Transverse colon (tissue), 4 donors: ENCODE measurements around the gene GALNT9. TPM values are rescaled to one million over a fixed set of nuclear protein-coding genes. Genes with fewer than 3 reads are reported as not detected.

Source experiments
- DNase-seq: peaks from one replicate; pipeline ENCODE4 v3.0.0-alpha.2; 2019
- H3K27ac ChIP-seq, 4 donors: fragments of 200-600 bp; sonication (generic); 2 replicates each; pipeline ENCODE4 v1.5.1; 2016 to 2018; ENCODE audit warnings: inconsistent platforms in 4 of 4
- H3K27me3 ChIP-seq: fragments of 200-600 bp; sonication (generic); 2 replicates; pipeline ENCODE4 v1.5.1; 2017; ENCODE audit warnings: inconsistent platforms
- H3K36me3 ChIP-seq, 4 donors: fragments of 200-600 bp; sonication (generic); 2 replicates each; pipeline ENCODE4 v1.5.1; 2017 to 2019; ENCODE audit warnings: inconsistent platforms in 4 of 4
- H3K4me1 ChIP-seq, 4 donors: fragments of 200-600 bp; sonication (generic); 2 replicates each; pipeline ENCODE4 v1.5.1; 2017 to 2020; ENCODE audit warnings: inconsistent platforms in 4 of 4
- H3K4me3 ChIP-seq, 4 donors: fragments of 200-600 bp; sonication (generic); 1 replicate in 1 of 4; 2 replicates in 3 of 4; pipeline versions ENCODE4 v1.5.1 to v1.6.1; 2017 to 2019; ENCODE audit warnings: inconsistent platforms in 4 of 4
- H3K9me3 ChIP-seq, 2 donors: fragments of 200-600 bp; sonication (generic); 2 replicates each; pipeline ENCODE4 v1.5.1; 2017 to 2019; ENCODE audit warnings: inconsistent platforms in 2 of 2
- CTCF ChIP-seq, 5 experiments: fragments of 200-600 bp in 3 of 5; fragments of 450-650 bp in 2 of 5; sonication (generic) in 3 of 5; IDR thresholded peaks; 1 replicate in 2 of 5; 2 replicates in 3 of 5; pipeline ENCODE4 v1.5.1; 2016 to 2017; ENCODE audit warnings: antibody characterized with exemption in 5 of 5, inconsistent platforms in 3 of 5, mild to moderate bottlenecking in 2 of 5, moderate library complexity in 1 of 5
- EP300 ChIP-seq: sonication (generic); formaldehyde crosslinking; IDR thresholded peaks from one replicate; pipeline ENCODE4 v1.6.1; 2017; ENCODE audit warnings: antibody characterized with exemption, low read depth
- POLR2A ChIP-seq: fragments of 450-650 bp; IDR thresholded peaks from one replicate; pipeline ENCODE4 v1.6.1; 2016; ENCODE audit warnings: antibody characterized with exemption, mild to moderate bottlenecking, moderate library complexity
- POLR2AphosphoS5 ChIP-seq, 3 donors: sonication (generic); formaldehyde crosslinking; IDR thresholded peaks; one replicate each; pipeline ENCODE4 v1.6.1; 2016; ENCODE audit warnings: antibody characterized with exemption in 3 of 3
- WGBS, 2 donors: methylation state at CpG; one replicate each; pipeline ENCODE4 v1.1.5; 2018; ENCODE audit warnings: low coverage in 1 of 2; 5-methylcytosine and 5-hydroxymethylcytosine counted together
- in situ Hi-C, 4 donors: fragments of 200-750 bp; cut with MboI; loops; one replicate each; pipeline versions ENCODE4 v1.15.0 to v1.15.1; 2017; ENCODE audit warnings: low sequenced_read_pairs in 3 of 4, low pct_ligation_motif_present in 1 of 4, low pct_unique_long_range_greater_than_20kb in 1 of 4
- intact Hi-C: fragments of 100-400 bp; cut with DNase I; formaldehyde crosslinking; loops from one replicate; pipeline ENCODE4 v1.15.1; 2023; ENCODE audit warnings: low total_unique reads
- total RNA-seq, 4 donors: library from RNA; depleted of rRNA; stranded (reverse); fragments of >200 nt; gene quantifications; one replicate each; pipeline ENCODE4 v1.1.0, GENCODE V29; 2016

Gene GALNT9
- total RNA-seq, 4 donors from 2014 or later, result 0.82 to 4.5 TPM; not detected in 2

GRCh38 chr12:132326646-132327045 is 2.7 kb downstream of the GALNT9 start:
- Histone ChIP-seq H3K4me3 (no peak overlapping the region), H3K27me3 (peaks cover 58% of the 10 kb centered on the region), H3K27ac (no peak overlapping the region), H3K4me1 (peaks cover 6 to 37% (median 19%) of the 10 kb centered on the region in 4 donors), H3K9me3 (no peaks in the 10 kb centered on the region), H3K36me3 (no peaks in the 10 kb centered on the region)
- WGBS, 2 donors, result 50 to 72% methylated on average over 1 to 11 of the region's 11 CpGs
- in situ Hi-C loops (no loop called here), intact Hi-C loops (no loop called here)
- DNase-seq, result no peak
- no peak for TF ChIP-seq POLR2AphosphoS5 (IDR thresholded peaks at IDR 0.05)
- no peak for TF ChIP-seq CTCF (IDR thresholded peaks at IDR 0.05)
- TF ChIP-seq POLR2A, result no peak
- no peak for TF ChIP-seq EP300

- no peaks in the 10 kb centered on the region for H3K36me3 ChIP-seq
- H3K4me1 ChIP-seq, result peaks cover 6 to 37% (median 19%) of the 10 kb centered on the region in 4 donors
- H3K27me3 ChIP-seq, result peaks cover 51% of the 10 kb centered on the region
- H3K4me3 ChIP-seq, result no peak overlapping the region
- DNase-seq, result no peak
- intact Hi-C loops (no loop called here), in situ Hi-C loops (no loop called here)
- no peak for TF ChIP-seq POLR2A
- TF ChIP-seq CTCF (IDR thresholded peaks at IDR 0.05), result no peak
- no peak for TF ChIP-seq POLR2AphosphoS5 (IDR thresholded peaks at IDR 0.05)
- TF ChIP-seq EP300, result no peak
- no peaks in the 10 kb centered on the region for H3K9me3 ChIP-seq
- H3K27ac ChIP-seq, result no peak overlapping the region
- WGBS, 2 donors, result 92% methylated on average over 15 of the region's 15 CpGs; no CpG with 5 or more reads in 1 of the 2 donors
Observed at GRCh38 chr12:132325733-132326130, 3.7 kb downstream of the GALNT9 start.

- in situ Hi-C loops (no loop called here), intact Hi-C loops (no loop called here)
- peaks cover 6 to 37% (median 19%) of the 10 kb centered on the region in 4 donors for H3K4me1 ChIP-seq
Observed at GRCh38 chr12:132324841-132325732, 4.3 kb downstream of the GALNT9 start.

More at GRCh38 chr12:132324841-132325732, 4.3 kb downstream of the GALNT9 start:
- no peak overlapping the region for H3K27ac ChIP-seq
- H3K27me3 ChIP-seq, result peaks cover 46% of the 10 kb centered on the region
- no peaks in the 10 kb centered on the region for H3K36me3 ChIP-seq
- TF ChIP-seq EP300 (no peak), CTCF (IDR thresholded peaks at IDR 0.05) (no peak), POLR2A (no peak), POLR2AphosphoS5 (IDR thresholded peaks at IDR 0.05) (no peak)
- no peak overlapping the region for H3K4me3 ChIP-seq
- 87% methylated on average over 26 of the region's 28 CpGs; no CpG with 5 or more reads in 1 of the 2 donors for WGBS, 2 donors
- no peaks in the 10 kb centered on the region for H3K9me3 ChIP-seq
- DNase-seq, result no peak
